ENCODE data around the gene BMP7.

DNA sequence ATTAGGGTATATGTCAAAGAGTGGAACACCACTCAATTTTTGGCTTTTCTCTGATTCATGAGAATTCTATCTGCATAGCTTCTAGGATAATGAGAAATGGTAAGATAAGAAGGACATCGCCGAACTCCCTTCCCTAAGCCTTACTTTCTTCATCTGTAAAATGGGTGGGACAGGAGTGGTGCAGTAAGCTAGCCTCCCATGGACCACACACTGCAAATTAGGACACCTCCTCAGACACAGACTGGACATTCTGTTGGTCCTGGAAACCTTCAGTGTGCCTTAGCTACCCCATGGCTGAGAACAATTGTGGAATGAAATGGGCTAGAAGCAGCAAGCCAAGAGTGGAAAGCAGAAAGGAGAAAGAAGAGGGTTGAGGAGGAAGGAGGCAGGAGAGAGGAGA, 89.6 kb downstream of the BMP7 start:
- TF ChIP-seq POLR2A (IDR thresholded peaks at IDR 0.05; ENCODE audit: low read depth), result no peak
- TF ChIP-seq, protein P1, sequence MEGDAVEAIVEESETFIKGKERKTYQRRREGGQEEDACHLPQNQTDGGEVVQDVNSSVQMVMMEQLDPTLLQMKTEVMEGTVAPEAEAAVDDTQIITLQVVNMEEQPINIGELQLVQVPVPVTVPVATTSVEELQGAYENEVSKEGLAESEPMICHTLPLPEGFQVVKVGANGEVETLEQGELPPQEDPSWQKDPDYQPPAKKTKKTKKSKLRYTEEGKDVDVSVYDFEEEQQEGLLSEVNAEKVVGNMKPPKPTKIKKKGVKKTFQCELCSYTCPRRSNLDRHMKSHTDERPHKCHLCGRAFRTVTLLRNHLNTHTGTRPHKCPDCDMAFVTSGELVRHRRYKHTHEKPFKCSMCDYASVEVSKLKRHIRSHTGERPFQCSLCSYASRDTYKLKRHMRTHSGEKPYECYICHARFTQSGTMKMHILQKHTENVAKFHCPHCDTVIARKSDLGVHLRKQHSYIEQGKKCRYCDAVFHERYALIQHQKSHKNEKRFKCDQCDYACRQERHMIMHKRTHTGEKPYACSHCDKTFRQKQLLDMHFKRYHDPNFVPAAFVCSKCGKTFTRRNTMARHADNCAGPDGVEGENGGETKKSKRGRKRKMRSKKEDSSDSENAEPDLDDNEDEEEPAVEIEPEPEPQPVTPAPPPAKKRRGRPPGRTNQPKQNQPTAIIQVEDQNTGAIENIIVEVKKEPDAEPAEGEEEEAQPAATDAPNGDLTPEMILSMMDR (IDR thresholded peaks at IDR 0.05), result no peak
- TF ChIP-seq POLR2AphosphoS5 (IDR thresholded peaks at IDR 0.05), result no peak
- no peak for TF ChIP-seq EP300 (IDR thresholded peaks at IDR 0.05)
